Neural progenitor cell (in vitro differentiated cells): Measurements from ENCODE around the gene SGSM2. TPM values are rescaled to one million over a fixed set of nuclear protein-coding genes. Genes with fewer than 3 reads are reported as not detected.
A peak's percentile ranks its signal among the peaks of the same experiment; 100 is the strongest.

Experiments used
- DNase-seq: peaks from one replicate; pipeline ENCODE4 v3.0.0-alpha.2; 2016; ENCODE audit warnings: low spot score
- H2AFZ ChIP-seq: fragments of 200-600 bp; sonication (generic); replicated peaks from 2 replicates; pipeline ENCODE4 v1.6.1; 2016; ENCODE audit warnings: antibody characterized with exemption
- H3F3A ChIP-seq: fragments of 200-600 bp; sonication (generic); 2 replicates; pipeline ENCODE4 v1.6.1; 2016; ENCODE audit warnings: antibody characterized with exemption, low read depth
- H3K27ac ChIP-seq: fragments of 200-600 bp; sonication (generic); 2 replicates; pipeline ENCODE4 v1.5.1; 2016; ENCODE audit warnings: mild to moderate bottlenecking
- H3K27me3 ChIP-seq: fragments of 200-600 bp; sonication (generic); 2 replicates; pipeline ENCODE4 v1.6.1; 2016; ENCODE audit warnings: mild to moderate bottlenecking, moderate library complexity
- H3K36me3 ChIP-seq: fragments of 200-600 bp; sonication (generic); 2 replicates; pipeline ENCODE4 v1.5.1; 2016
- H3K4me1 ChIP-seq: fragments of 200-600 bp; sonication (generic); 2 replicates; pipeline ENCODE4 v1.6.1; 2016; ENCODE audit warnings: mixed run types
- H3K4me2 ChIP-seq: fragments of 200-600 bp; sonication (generic); 2 replicates; pipeline ENCODE4 v1.6.1; 2016
- H3K4me3 ChIP-seq: fragments of 200-600 bp; sonication (generic); 2 replicates; pipeline ENCODE4 v1.5.1; 2016
- H3K79me2 ChIP-seq: fragments of 200-600 bp; sonication (generic); 2 replicates; pipeline ENCODE4 v1.6.1; 2016; ENCODE audit warnings: low read depth
- H3K9ac ChIP-seq: fragments of 200-600 bp; sonication (generic); 2 replicates; pipeline ENCODE4 v1.6.1; 2016
- H3K9me3 ChIP-seq: fragments of 200-600 bp; sonication (generic); 2 replicates; pipeline ENCODE4 v1.5.1; 2016; ENCODE audit warnings: low read depth
- H4K20me1 ChIP-seq: fragments of 200-600 bp; sonication (generic); 2 replicates; pipeline ENCODE4 v1.6.1; 2016; ENCODE audit warnings: low read depth
- H3K27ac Mint-ChIP-seq: 3 replicates; pipeline ENCODE4 v1.8.0; 2021; ENCODE audit warnings: mixed read lengths
- H3K27me3 Mint-ChIP-seq: 2 replicates; pipeline ENCODE4 v1.8.0; 2022; ENCODE audit warnings: low read depth, mild to moderate bottlenecking, inconsistent platforms, moderate library complexity, mixed read lengths; ENCODE audit not compliant: insufficient read depth
- H3K36me3 Mint-ChIP-seq: 3 replicates; pipeline ENCODE4 v1.8.0; 2021; ENCODE audit warnings: mixed read lengths
- H3K4me1 Mint-ChIP-seq: 3 replicates; pipeline ENCODE4 v1.8.0; 2021; ENCODE audit warnings: mixed read lengths
- H3K4me3 Mint-ChIP-seq: 3 replicates; pipeline ENCODE4 v1.8.0; 2021; ENCODE audit warnings: mild to moderate bottlenecking, moderate library complexity, mixed read lengths
- H3K9me3 Mint-ChIP-seq: 3 replicates; pipeline ENCODE4 v1.8.0; 2020; ENCODE audit warnings: mixed read lengths
- CTCF ChIP-seq: fragments of 200-600 bp; sonication (generic); IDR thresholded peaks from 2 replicates; pipeline ENCODE4 v1.5.1; 2017; ENCODE audit warnings: antibody characterized with exemption, mild to moderate bottlenecking
- EZH2 ChIP-seq: fragments of 200-600 bp; sonication (generic); IDR thresholded peaks from 2 replicates; pipeline ENCODE4 v1.6.1; 2017; ENCODE audit warnings: antibody characterized with exemption, mild to moderate bottlenecking, moderate library complexity
- EZH2phosphoT487 ChIP-seq: fragments of 200-600 bp; sonication (generic); IDR thresholded peaks from 2 replicates; pipeline ENCODE4 v1.6.1; 2017; ENCODE audit warnings: antibody characterized with exemption
- total RNA-seq: library from RNA; depleted of rRNA; stranded (reverse); fragments of >200 nt; gene quantifications from 2 replicates; pipeline ENCODE4 v1.2.3, GENCODE V29; 2015; ENCODE audit warnings: low replicate concordance

Gene SGSM2
- total RNA-seq, 1 donor from 2014 or later = 39.0 TPM

DNA sequence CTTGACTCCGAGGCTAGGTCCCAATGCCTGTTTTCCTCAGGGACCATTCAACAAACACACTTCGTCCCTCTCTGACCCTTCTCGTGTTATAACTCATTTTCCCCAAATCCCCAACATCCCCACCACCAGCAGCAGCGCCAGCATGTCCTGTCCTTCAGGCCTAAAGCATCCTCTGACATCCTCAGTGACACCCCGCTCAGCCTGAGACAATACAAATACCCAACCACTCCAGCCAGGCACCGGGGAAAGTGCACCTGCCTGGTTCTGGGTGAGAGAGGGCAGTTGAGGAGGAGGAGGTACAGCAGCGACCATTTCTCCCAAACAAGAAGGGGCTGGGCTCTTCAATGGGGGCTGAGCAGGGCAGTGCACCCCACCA lies 58.9 kb downstream of the SGSM2 start:
- Mint-ChIP-seq H3K36me3 (no peaks in the 10 kb centered on the region), H3K4me3 (peak overlapping the region; percentile 82), H3K27me3 (peaks cover 20% of the 10 kb centered on the region), H3K4me1 (peaks cover 56% of the 10 kb centered on the region), H3K9me3 (no peaks in the 10 kb centered on the region), H3K27ac (peak overlapping the region; percentile 96)
- H3K27ac ChIP-seq = no peak overlapping the region
- no peak overlapping the region for H3K9ac ChIP-seq
- H3K9me3 ChIP-seq = no peaks in the 10 kb centered on the region
- H2AFZ ChIP-seq = no peak overlapping the region
- peak overlapping the region; percentile 78 for H3K4me2 ChIP-seq
- H4K20me1 ChIP-seq = peaks cover 67% of the 10 kb centered on the region
- DNase-seq = no peak
- TF ChIP-seq CTCF (no peak), EZH2 (no peak), EZH2phosphoT487 (no peak)
- no peaks in the 10 kb centered on the region for H3K27me3 ChIP-seq
- H3K79me2 ChIP-seq = peaks cover 56% of the 10 kb centered on the region
- peaks cover 47% of the 10 kb centered on the region for H3K4me1 ChIP-seq
- no peaks in the 10 kb centered on the region for H3K36me3 ChIP-seq
- peak overlapping the region; percentile 42 for H3K4me3 ChIP-seq
- peaks cover 77% of the 10 kb centered on the region for H3F3A ChIP-seq

DNA sequence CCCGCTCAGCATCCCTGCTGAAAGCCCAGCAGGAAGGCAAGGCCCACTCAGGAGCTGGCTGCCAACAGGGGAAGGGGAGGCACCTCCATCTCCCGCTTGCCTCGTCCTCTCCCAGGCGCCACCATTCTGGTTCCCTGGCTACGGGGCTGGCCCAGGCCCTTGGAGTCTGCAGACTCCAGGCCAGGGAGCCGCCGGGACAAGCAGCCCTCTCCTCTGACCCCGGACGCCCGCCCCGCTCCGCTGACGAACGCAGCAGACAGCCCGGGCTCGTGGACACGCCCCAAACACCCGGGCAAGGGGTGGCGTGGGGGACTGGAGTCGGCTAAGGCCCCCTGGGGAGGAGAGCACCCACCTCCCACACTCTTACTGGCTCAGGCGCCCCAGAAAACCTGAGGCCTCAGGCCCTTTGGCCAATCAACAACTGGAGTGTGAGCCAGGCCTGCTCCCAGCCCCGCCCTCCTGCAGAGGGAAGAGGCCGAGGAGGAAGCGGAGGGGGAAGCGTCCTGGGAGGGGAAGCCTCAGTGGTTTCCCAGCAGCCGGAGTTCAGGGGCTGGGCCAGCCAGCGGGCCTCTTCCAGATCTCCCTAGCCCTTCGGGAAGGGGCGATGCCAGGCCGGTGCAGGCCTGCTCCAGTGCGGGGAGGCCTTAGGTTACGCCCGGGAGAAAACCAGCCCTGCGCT lies 59.4 kb downstream of the SGSM2 start:
- Histone ChIP-seq H3K36me3 (no peaks in the 10 kb centered on the region), H3K4me1 (peaks cover 45% of the 10 kb centered on the region), H3K4me3 (peak overlapping the region; percentile 42), H3K9ac (no peak overlapping the region), H3F3A (peaks cover 79% of the 10 kb centered on the region), H3K9me3 (no peaks in the 10 kb centered on the region), H3K27me3 (no peaks in the 10 kb centered on the region), H4K20me1 (peaks cover 62% of the 10 kb centered on the region), H2AFZ (no peak overlapping the region), H3K79me2 (peaks cover 51% of the 10 kb centered on the region), H3K4me2 (peak overlapping the region; percentile 78), H3K27ac (no peak overlapping the region)
- Mint-ChIP-seq H3K9me3 (no peaks in the 10 kb centered on the region), H3K27ac (peak overlapping the region; percentile 90), H3K36me3 (no peaks in the 10 kb centered on the region), H3K27me3 (peaks cover 22% of the 10 kb centered on the region), H3K4me3 (peak overlapping the region; percentile 82), H3K4me1 (peaks cover 54% of the 10 kb centered on the region)
- peak; percentile 95 for DNase-seq
- no peak for TF ChIP-seq EZH2
- TF ChIP-seq CTCF = no peak
- no peak for TF ChIP-seq EZH2phosphoT487

- peaks cover 51% of the 10 kb centered on the region for H3K4me1 Mint-ChIP-seq
- Histone ChIP-seq H3K36me3 (no peaks in the 10 kb centered on the region), H3K9me3 (no peaks in the 10 kb centered on the region), H4K20me1 (peaks cover 55% of the 10 kb centered on the region), H3F3A (peaks cover 80% of the 10 kb centered on the region), H3K4me2 (peak overlapping the region; percentile 78), H3K4me1 (peaks cover 41% of the 10 kb centered on the region), H2AFZ (no peak overlapping the region), H3K27ac (no peak overlapping the region), H3K27me3 (no peaks in the 10 kb centered on the region), H3K4me3 (peak overlapping the region; percentile 42), H3K79me2 (peaks cover 44% of the 10 kb centered on the region), H3K9ac (no peak overlapping the region)
- H3K9me3 Mint-ChIP-seq = no peaks in the 10 kb centered on the region
- no peaks in the 10 kb centered on the region for H3K36me3 Mint-ChIP-seq
- no peak for TF ChIP-seq EZH2
- TF ChIP-seq EZH2phosphoT487 = no peak
- TF ChIP-seq CTCF = no peak
- no peak for DNase-seq
- peak overlapping the region; percentile 88 for H3K4me3 Mint-ChIP-seq
- H3K27ac Mint-ChIP-seq = peak overlapping the region; percentile 90
- H3K27me3 Mint-ChIP-seq = peaks cover 21% of the 10 kb centered on the region
Measured at GRCh38 chr17:2397247-2398171, 60.2 kb downstream of the SGSM2 start.
